ENCODE measurements around the gene IP6K3. TPM values are rescaled to one million over a fixed set of nuclear protein-coding genes. Genes with fewer than 3 reads are reported as not detected.

IP6K3 gene
- polyA plus RNA-seq, 1 of the 3 experiments (the other 2 are of a cell fraction): 0.21 TPM

- H3F3A ChIP-seq (replicated peaks; ENCODE audit: insufficient read depth): no peaks in the 10 kb centered on the region
- H2AFZ ChIP-seq (ENCODE audit: low read depth): no peak overlapping the region
- ChIA-PET CTCF (interaction anchor here (0.8 to 2.3 kb wide), 11 partner anchors 14 to 415 kb away, joined by 3 to 20 read pairs (median 5); partner anchors contain the start of gene UQCC2), POLR2A (interaction anchor here (1.3 kb wide), 1 partner anchor 26 kb away, joined by 4 read pairs; the partner anchor contains the start of gene UQCC2)
- no peaks in the 10 kb centered on the region for H3K27me3 ChIP-seq (ENCODE audit: insufficient read depth)
- H3K4me3 ChIP-seq (ENCODE audit: low read depth in 2 of 2, low read length in 1 of 2): no peak overlapping the region
- no peak overlapping the region for H3K27ac ChIP-seq (ENCODE audit: low read depth in 2 of 2, low read length in 1 of 2)
- 88% methylated on average over 8 of the region's 15 CpGs for WGBS (ENCODE audit: low lambda C conversion rate)
- H3K4me1 ChIP-seq (ENCODE audit: control insufficient read depth in 1 of 2, insufficient read depth in 2 of 2, low read depth in 1 of 2, low read length in 1 of 2): peaks cover 0 to 26% of the 10 kb centered on the region in 2 experiments; a peak in 1 of 4 replicates
- no peak overlapping the region for H3K9ac ChIP-seq
- peak; percentile 60 for DNase-seq
- no peak overlapping the region for H3K4me2 ChIP-seq
- TF ChIP-seq CTCF (IDR thresholded peaks at IDR 0.05): no peak
- TF ChIP-seq, protein P1, sequence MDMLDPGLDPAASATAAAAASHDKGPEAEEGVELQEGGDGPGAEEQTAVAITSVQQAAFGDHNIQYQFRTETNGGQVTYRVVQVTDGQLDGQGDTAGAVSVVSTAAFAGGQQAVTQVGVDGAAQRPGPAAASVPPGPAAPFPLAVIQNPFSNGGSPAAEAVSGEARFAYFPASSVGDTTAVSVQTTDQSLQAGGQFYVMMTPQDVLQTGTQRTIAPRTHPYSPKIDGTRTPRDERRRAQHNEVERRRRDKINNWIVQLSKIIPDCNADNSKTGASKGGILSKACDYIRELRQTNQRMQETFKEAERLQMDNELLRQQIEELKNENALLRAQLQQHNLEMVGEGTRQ (IDR thresholded peaks at IDR 0.05; ENCODE audit: borderline replicate concordance, low read depth, low read length): no peak
- TF ChIP-seq RAD21 (IDR thresholded peaks at IDR 0.05; ENCODE audit: low read length): peak; percentile 28
- no peak for TF ChIP-seq TAF1 (IDR thresholded peaks at IDR 0.05; ENCODE audit: borderline replicate concordance, low read depth, low read length)
- TF ChIP-seq EZH2phosphoT487 (IDR thresholded peaks at IDR 0.05; ENCODE audit: borderline replicate concordance, low read depth): no peak
- TF ChIP-seq NFIC (IDR thresholded peaks at IDR 0.05; ENCODE audit: borderline replicate concordance): no peak
- no peak for TF ChIP-seq ELF1 (IDR thresholded peaks at IDR 0.05)
- TF ChIP-seq, protein P2, sequence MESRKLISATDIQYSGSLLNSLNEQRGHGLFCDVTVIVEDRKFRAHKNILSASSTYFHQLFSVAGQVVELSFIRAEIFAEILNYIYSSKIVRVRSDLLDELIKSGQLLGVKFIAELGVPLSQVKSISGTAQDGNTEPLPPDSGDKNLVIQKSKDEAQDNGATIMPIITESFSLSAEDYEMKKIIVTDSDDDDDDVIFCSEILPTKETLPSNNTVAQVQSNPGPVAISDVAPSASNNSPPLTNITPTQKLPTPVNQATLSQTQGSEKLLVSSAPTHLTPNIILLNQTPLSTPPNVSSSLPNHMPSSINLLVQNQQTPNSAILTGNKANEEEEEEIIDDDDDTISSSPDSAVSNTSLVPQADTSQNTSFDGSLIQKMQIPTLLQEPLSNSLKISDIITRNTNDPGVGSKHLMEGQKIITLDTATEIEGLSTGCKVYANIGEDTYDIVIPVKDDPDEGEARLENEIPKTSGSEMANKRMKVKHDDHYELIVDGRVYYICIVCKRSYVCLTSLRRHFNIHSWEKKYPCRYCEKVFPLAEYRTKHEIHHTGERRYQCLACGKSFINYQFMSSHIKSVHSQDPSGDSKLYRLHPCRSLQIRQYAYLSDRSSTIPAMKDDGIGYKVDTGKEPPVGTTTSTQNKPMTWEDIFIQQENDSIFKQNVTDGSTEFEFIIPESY (IDR thresholded peaks at IDR 0.05; ENCODE audit: borderline replicate concordance, low read depth): no peak
- H3K9me2 ChIP-seq: no peaks in the 10 kb centered on the region
- H3K36me3 ChIP-seq (replicated peaks in 1 of 2; ENCODE audit: control insufficient read depth in 1 of 2, insufficient read depth in 2 of 2, low read length in 1 of 2): no peaks in the 10 kb centered on the region
- H3K79me2 ChIP-seq (ENCODE audit: insufficient read depth): no peaks in the 10 kb centered on the region
- no peaks in the 10 kb centered on the region for H3K9me3 ChIP-seq
- no peaks in the 10 kb centered on the region for H4K20me1 ChIP-seq (ENCODE audit: insufficient read depth)
These were observed 9.3 kb downstream of the IP6K3 start for GRCh38 chr6:33737267-33738026.

DNA sequence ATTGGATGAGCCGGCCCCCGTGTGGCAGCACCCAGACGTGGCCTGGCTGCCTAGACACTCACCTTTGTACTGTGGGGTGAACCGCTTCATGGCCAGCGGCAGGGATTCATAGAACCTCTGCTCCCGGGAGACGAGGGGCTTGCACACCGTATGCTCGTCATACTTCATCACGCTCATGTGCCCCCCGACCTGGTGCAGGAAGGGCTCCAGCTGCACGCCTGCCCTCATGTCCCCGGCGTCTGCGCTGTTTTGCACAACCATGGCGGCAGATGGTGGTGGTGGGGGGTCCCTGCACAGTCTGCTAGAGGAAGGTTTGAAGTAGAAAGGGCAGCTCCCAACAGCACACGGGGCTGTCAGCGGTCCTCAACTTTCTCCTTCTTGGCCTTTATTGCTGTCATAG lies 11.5 kb downstream of the IP6K3 start:
- H3K9ac ChIP-seq: no peak overlapping the region
- H3K9me3 ChIP-seq: no peaks in the 10 kb centered on the region
- CTCF ChIA-PET: interaction anchor here (0.9 to 1.6 kb wide), 3 partner anchors 9 to 145 kb away, joined by 3 to 6 read pairs (median 6); no protein-coding TSS in a partner anchor
- H3K4me1 ChIP-seq (ENCODE audit: control insufficient read depth in 1 of 2, insufficient read depth in 2 of 2, low read depth in 1 of 2, low read length in 1 of 2): peaks cover 0 to 23% of the 10 kb centered on the region in 2 experiments; a peak in 1 of 4 replicates
- no peak overlapping the region for H3K27ac ChIP-seq (ENCODE audit: low read depth in 2 of 2, low read length in 1 of 2)
- H3K36me3 ChIP-seq (replicated peaks in 1 of 2; ENCODE audit: control insufficient read depth in 1 of 2, insufficient read depth in 2 of 2, low read length in 1 of 2): no peaks in the 10 kb centered on the region
- no peaks in the 10 kb centered on the region for H3K27me3 ChIP-seq (ENCODE audit: insufficient read depth)
- POLR2A ChIA-PET: no interaction called here
- H3F3A ChIP-seq (replicated peaks; ENCODE audit: insufficient read depth): no peaks in the 10 kb centered on the region
- no peak for DNase-seq
- no peak overlapping the region for H3K4me3 ChIP-seq (ENCODE audit: low read depth in 2 of 2, low read length in 1 of 2)
- no peak overlapping the region for H2AFZ ChIP-seq (ENCODE audit: low read depth)
- no peaks in the 10 kb centered on the region for H4K20me1 ChIP-seq (ENCODE audit: insufficient read depth)
- 75% methylated on average over 18 of the region's 18 CpGs for WGBS (ENCODE audit: low lambda C conversion rate)
- no peak overlapping the region for H3K4me2 ChIP-seq
- no peaks in the 10 kb centered on the region for H3K9me2 ChIP-seq
- no peaks in the 10 kb centered on the region for H3K79me2 ChIP-seq (ENCODE audit: insufficient read depth)
- TF ChIP-seq CHD2 (IDR thresholded peaks at IDR 0.05; ENCODE audit: low read length, partially characterized antibody) (no peak), MXI1 (IDR thresholded peaks at IDR 0.05; ENCODE audit: low read depth, low read length) (no peak), TEAD4 (IDR thresholded peaks at IDR 0.05; ENCODE audit: borderline replicate concordance, insufficient read depth) (no peak), JUND (IDR thresholded peaks at IDR 0.05) (no peak), MAX (IDR thresholded peaks at IDR 0.05; ENCODE audit: low read depth) (no peak), EZH2phosphoT487 (IDR thresholded peaks at IDR 0.05; ENCODE audit: borderline replicate concordance, low read depth) (no peak), GATA2 (CRISPR knock-in tag; IDR thresholded peaks at IDR 0.05) (no peak), RCOR1 (IDR thresholded peaks at IDR 0.05; ENCODE audit: low read length) (no peak), EP300 (IDR thresholded peaks at IDR 0.05; ENCODE audit: borderline replicate concordance in 1 of 2, low read depth in 1 of 2, low read length in 1 of 2) (no peak), POLR2AphosphoS5 (IDR thresholded peaks at IDR 0.05; ENCODE audit: low read depth, low read length) (no peak), SMC3 (IDR thresholded peaks at IDR 0.05; ENCODE audit: low read depth, low read length) (no peak), USF1 (IDR thresholded peaks at IDR 0.05; ENCODE audit: borderline replicate concordance, low read depth) (no peak), YY1 (IDR thresholded peaks at IDR 0.05; ENCODE audit: low read depth) (no peak), RXRA (IDR thresholded peaks at IDR 0.05; ENCODE audit: borderline replicate concordance, low read depth) (no peak), NRF1 (IDR thresholded peaks at IDR 0.05; ENCODE audit: low read depth, low read length) (no peak), TCF12 (IDR thresholded peaks at IDR 0.05) (no peak), ELF1 (IDR thresholded peaks at IDR 0.05) (no peak)

Measured in SK-N-SH (cell line).